Embryonic facial prominence (tissue), 1 donor: ENCODE results near the gene UGT1A8.
"Not testable (repeated sequence)": the region's sequence is repeated elsewhere in the genome, so short reads cannot be mapped to it uniquely, and the experiment has no call there.

Experiments
- DNase-seq: peaks from one replicate; pipeline ENCODE4 v3.0.0-alpha.2; 2016; ENCODE audit errors: extremely low spot score

UGT1A8 gene

DNA sequence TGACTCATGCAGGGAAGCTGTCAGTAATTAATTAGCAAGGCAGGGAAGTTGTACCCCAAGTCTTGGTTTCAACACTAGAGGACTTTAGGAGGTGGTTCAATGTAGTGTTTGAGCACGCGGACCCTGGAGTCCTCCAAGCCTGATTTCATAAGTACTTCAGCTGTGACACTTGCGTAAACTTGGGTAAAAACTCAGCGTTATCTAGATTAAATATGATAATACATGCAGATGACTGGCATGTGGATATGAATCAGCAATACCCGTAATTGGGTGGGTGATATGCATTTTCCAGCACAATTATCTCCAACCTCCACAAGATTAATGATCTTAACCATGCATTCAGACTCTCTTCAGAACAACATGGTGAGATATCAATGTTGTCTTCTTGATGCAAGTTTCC is 69.5 kb downstream of the UGT1A8 start:
- no peak for DNase-seq

- no peak for DNase-seq
These were observed 70.9 kb downstream of the UGT1A8 start for GRCh38 chr2:233688341-233688740.

DNA sequence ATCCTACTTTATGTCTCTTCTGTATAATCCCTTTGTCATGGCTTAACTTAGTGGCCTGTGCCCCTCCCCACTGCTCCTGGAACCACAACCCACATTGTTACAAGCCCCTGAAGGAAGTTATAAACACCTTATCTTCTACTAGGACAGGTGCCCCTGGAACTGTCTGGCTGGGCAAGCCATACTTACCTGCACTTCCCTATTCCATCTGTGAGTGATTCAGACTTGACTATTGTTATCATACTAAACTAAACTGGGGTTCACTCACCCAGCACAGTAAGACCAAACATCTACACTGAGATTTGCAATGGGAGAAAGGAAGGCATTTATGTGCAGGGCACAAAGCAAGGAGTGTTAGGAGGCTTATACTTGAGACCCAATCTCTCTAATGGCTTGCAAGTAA is 71.6 kb downstream of the UGT1A8 start:
- DNase-seq, result no peak

DNA sequence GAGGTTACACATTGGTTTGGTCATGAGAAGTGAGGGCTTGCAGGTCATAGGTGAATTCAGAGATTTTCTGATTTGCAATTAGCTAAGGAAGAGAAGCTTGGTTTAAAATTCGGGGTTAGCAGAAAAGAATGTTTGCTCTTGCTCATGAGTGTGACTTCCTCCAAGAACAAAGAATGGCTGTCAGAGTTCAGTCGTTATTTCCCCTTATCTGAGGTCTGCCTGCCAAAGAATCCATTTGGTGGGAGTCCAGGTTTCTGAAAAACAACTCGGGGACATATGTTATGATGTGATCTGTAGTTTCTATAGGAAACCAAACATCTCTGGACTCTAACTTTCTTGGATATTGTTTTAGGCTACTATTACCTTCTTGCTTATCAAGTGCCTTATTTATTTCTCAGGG is 72.1 kb downstream of the UGT1A8 start:
- no peak for DNase-seq

GRCh38 chr2:233690444-233690843 is 73.0 kb downstream of the UGT1A8 start:
- DNase-seq, result no peak

DNA sequence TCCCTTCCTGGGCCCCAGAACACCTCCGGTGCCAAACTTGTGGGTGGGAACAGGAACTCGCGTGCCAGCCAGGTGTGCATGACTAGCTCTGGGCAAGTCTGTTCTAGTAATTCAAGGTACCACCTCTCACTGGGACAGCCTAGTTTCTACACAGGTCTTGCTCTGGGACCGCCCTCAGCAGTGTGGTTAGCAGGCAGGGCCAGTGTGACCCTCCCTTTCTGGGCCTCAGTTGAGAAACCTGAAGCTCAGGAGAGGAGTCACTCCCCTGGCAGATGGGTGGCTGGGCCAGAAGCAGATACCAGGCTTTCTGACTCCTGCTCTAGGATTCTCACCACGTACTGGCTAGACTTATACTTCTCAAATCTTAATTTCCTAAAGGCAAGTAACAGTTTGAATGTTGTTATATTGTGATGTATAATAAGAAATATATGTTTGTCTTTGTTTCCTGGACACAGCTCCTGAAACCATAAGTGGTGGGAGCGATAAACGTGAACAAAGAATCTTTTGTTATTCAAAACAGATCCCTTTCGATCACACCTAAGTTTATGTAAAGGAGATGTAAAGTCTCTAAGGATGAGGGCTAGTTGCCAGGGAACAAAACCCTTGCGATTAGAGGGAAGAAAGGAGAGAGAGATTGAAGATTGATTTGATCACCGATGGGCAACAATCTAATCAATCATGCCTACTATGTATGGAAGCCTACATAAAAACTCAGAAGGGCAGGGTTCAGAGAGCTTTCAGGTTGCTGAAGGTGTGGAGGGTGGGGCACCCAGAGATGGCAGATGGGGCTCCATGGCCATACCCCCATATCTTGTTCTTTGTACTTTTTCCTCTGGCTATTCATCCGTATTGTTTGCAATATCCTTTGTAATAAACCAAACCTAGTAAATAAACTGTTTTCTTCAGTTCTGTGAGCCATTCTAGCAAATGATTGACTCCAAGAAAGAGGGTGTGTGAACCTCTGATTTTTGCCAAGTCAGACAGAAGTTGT is 74.3 kb downstream of the UGT1A8 start:
- no peak for DNase-seq

GRCh38 chr2:233692648-233693047 is 75.2 kb downstream of the UGT1A8 start, which contains the start of gene UGT1A6:
TSS of gene UGT1A6 (plus strand) at chr2:233692890. CDS start at chr2:233693005, 115 bp downstream.
- DNase-seq, result no peak

GRCh38 chr2:233693963-233694362 is 76.5 kb downstream of the UGT1A8 start:
- no peak for DNase-seq

DNA sequence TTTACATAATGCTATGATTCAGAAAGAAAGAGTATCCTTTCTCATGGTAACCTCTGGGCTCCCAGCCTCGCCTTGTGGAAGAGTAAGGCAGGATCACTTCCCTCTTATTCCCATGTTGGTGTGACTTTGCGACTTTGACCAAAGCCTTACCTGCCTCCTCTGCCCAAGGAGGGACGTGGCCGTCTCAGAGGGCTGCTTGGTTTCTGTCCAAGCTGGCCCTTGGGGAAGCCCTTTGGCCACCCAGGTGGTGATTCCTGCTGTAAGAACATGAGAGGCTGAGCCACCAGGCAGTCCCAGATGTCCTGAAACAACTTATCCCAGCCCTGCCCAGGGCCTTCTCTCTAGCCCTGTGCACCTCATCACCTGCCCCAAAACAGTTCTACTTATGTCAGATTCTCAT is 81.3 kb downstream of the UGT1A8 start:
- DNase-seq, result no peak

GRCh38 chr2:233699424-233700027 is 82.1 kb downstream of the UGT1A8 start:
- DNase-seq, result no peak

DNA sequence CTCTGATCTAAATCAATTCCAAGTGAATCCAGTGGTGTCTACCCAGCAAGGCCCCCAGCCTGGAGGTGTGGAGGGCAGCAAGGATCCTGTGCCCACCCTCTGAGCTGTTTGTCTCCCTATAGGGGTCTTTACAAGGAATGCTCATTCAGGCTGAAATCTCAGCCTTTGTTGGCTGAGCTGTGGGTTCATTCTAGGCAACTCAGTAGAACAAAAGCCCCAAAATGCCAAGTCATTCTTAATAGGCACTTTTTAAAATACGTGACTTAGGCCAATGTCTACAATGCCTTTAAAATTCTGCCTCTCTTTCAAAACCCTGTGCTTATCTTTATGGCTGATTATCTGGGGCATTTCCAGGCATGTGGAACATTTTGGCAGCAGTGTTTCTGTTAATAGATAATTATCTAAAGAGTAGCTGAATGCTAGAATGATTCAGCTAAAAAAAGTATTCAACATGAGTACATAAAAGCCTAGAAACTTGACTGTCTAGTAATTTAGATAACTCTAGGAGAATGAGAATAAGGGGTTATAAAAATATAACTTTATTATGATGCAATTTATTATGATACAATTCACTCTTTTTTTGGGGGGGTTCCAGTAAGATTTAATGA is 82.7 kb downstream of the UGT1A8 start:
- no peak for DNase-seq

DNA sequence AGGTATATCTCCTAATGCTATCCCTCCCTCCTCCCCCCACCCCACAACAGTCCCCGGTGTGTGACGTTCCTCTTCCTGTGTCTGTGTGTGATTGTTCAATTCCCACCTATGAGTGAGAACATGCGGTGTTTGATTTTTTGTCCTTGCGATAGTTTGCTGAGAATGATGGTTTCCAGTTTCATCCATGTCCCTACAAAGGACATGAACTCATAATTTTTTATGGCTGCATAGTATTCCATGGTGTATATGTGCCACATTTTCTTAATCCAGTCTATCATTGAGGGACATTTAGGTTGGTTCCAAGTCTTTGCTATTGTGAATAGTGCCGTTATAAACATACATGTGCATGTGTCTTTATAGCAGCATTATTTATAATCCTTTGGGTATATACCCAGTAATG is 83.4 kb downstream of the UGT1A8 start:
- not testable (repeated sequence) for DNase-seq

DNA sequence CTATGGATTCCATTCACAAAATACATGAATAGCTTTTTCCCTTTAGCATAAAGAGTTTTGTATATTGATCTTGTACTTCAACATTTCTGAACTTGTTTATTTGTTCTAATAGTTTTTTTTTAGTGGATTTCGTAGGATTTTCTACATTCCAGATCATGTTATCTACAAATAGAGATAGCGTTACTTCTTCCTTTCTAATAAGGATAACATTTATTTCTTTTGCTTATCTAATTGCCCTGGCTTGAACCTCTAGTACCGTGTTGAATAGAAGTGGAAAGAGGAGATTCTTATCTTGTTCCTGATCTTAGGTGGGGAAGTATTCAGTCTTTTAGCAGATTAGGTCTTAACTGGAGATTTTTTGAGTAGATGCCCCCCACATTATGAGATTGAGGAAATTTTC is 84.8 kb downstream of the UGT1A8 start:
- no peak for DNase-seq

DNA sequence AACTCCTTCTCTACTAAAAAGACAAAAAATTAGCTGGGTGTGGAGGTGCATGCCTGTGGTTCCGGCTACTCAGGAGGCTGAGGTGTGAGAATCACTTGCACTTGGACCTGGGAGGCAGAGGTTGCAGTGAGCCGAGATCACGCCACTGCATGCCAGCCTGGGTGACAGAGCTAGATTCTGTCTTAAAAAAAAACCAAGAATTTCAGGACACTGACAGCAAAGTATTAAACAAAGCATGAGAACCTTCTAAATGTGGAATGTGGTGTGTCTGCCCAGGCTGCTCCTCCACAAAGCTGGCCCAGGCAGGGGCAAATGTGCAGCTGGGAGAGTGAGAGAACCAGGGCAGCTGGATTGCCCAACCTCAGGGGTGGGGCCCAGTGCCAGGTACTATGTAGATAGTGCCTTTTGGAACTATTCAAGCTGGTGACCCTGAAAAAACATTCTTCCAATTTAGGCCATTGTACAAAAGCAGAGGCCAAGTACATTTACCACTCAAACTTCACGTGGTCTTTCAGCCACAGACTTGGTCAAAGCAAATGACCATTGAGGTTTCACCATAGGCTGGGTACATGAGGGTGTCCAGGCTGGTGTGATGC is 88.6 kb downstream of the UGT1A8 start:
- no peak for DNase-seq

- no peak for DNase-seq
These were observed 89.3 kb downstream of the UGT1A8 start for GRCh38 chr2:233706720-233707119.

DNA sequence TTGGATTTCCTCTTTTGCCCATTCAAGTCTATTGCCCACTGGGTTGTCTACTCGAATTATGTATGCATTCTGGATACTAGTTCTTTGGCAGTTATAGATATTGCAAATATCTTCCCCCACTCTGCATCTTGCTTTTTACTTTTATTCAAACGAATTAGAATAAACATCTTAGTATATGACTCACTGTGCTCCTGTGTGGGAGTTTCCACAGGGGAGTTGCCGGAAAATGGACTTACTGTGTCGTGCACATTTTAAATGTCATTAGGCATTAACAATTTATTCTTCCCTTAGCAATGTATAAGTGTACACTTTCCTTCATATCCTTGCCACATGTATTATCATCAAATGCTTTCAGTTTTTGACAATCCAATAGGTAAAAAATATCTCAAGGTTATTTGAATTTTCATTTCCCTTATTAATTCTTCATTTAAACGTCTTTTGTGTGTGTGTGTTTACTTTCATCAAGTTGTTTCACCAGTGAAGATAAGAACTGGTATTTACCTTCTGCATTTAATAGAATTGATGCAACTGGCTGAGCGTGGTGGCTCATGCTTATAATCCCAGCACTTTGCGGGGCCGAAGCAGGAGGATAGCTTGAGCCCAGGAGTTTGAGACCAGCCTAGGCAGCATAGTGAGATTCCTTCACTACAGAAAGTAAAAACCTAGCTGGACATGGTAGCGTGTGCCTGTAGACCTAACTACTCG is 90.7 kb downstream of the UGT1A8 start:
- DNase-seq, result no peak

DNA sequence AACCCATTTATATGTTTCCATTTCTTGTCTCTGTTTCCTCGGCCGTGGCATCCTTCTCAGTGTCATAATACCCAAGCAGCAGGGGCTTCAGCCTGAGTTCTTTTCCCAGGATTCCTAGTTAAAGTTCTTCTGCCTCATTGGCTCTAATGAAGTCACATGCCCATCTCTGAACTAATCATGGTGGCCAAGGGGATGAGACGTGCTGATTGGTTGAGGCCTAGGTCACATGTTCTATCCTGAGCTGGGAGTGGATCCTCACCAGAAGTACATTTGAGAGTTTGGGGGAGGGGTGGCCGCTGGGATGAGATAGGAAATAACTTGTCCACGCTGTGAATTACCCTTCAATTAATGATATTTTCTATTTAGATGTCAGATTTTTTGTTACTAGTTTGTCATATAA is 91.5 kb downstream of the UGT1A8 start:
- DNase-seq, result no peak

GRCh38 chr2:233711312-233712008 is 94.0 kb downstream of the UGT1A8 start:
- no peak for DNase-seq

- DNase-seq, result no peak
These were observed 95.3 kb downstream of the UGT1A8 start, which contains the start of gene UGT1A5 for GRCh38 chr2:233712611-233713261. TSS of gene UGT1A5 (plus strand) at chr2:233712907. CDS start at chr2:233712992, 85 bp downstream.

DNA sequence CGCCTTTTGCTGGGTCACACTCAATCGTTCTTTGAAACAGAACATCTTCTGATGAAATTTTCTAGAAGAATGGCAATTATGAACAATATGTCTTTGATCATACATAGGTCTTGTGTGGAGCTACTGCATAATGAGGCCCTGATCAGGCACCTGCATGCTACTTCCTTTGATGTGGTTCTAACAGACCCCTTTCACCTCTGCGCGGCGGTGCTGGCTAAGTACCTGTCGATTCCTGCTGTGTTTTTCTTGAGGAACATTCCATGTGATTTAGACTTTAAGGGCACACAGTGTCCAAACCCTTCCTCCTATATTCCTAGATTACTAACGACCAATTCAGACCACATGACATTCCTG is 95.8 kb downstream of the UGT1A8 start:
- DNase-seq, result no peak
